B cell (primary cell): ENCODE data around the gene MRTFA. TPM values are rescaled to one million over a fixed set of nuclear protein-coding genes. Genes with fewer than 3 reads are reported as not detected.
A peak's percentile ranks its signal among the peaks of the same experiment; 100 is the strongest.

Source experiments
- ATAC-seq: fragments of 200-7000 bp; cut with Tn5 transposase; one replicate; pipeline ENCODE4 v1.10.0; 2021; ENCODE audit warnings: low read depth, mild to moderate bottlenecking, moderate number of reproducible peaks, moderate library complexity
- CTCF ChIA-PET: fragments of 350-600 bp; sonication (Branson Sonifier 250); formaldehyde crosslinking; loops from one replicate; lab custom pipeline; 2021; ENCODE audit warnings: antibody characterized with exemption, inconsistent platforms; lab: Charles Lee
- POLR2A ChIA-PET: fragments of 350-600 bp; sonication (Branson Sonifier 250); formaldehyde crosslinking; loops from one replicate; lab custom pipeline; 2021; ENCODE audit warnings: antibody characterized with exemption; lab: Charles Lee
- DNase-seq: peaks from one replicate; pipeline ENCODE4 v3.0.0; 2013
- H2AFZ ChIP-seq: 2 replicates; pipeline ENCODE4 v1.6.1; 2012; ENCODE audit warnings: mild to moderate bottlenecking, low read depth, low read length; ENCODE audit not compliant: insufficient read depth, poor library complexity, severe bottlenecking
- H3K27ac ChIP-seq, 2 donors: 1 replicate in 1 of 2; 2 replicates in 1 of 2; pipeline ENCODE4 v1.5.1; 2012 to 2013; ENCODE audit warnings: low read length in 2 of 2, mild to moderate bottlenecking in 2 of 2, moderate library complexity in 1 of 2
- H3K27me3 ChIP-seq, 4 experiments: fragments of 200-600 bp in 1 of 4; sonication (generic) in 1 of 4; replicated peaks in 1 of 4; 1 replicate in 2 of 4; 2 replicates in 2 of 4; pipeline versions ENCODE4 v1.6.1 to v1.7.0; 2013 to 2016; ENCODE audit warnings: low read length in 3 of 4, mild to moderate bottlenecking in 2 of 4, mixed read lengths in 1 of 4, moderate library complexity in 1 of 4; ENCODE audit not compliant: insufficient read depth in 4 of 4, control insufficient read depth in 3 of 4; ENCODE audit errors: control extremely low read depth in 1 of 4
- H3K36me3 ChIP-seq, 2 experiments: replicated peaks in 1 of 2; 1 replicate in 1 of 2; 2 replicates in 1 of 2; pipeline versions ENCODE4 v1.6.1 to v1.7.1; 2013; ENCODE audit warnings: low read length in 1 of 2; ENCODE audit not compliant: insufficient read depth in 2 of 2, control insufficient read depth in 1 of 2; ENCODE audit errors: control extremely low read depth in 1 of 2, extremely low read depth in 1 of 2
- H3K4me1 ChIP-seq, 2 donors: fragments of 200-600 bp in 1 of 2; sonication (generic) in 1 of 2; 1 replicate in 1 of 2; 2 replicates in 1 of 2; pipeline versions ENCODE4 v1.5.1 to v1.6.1; 2013 to 2017; ENCODE audit warnings: low read length in 2 of 2; ENCODE audit not compliant: control insufficient read depth in 2 of 2, insufficient read depth in 2 of 2
- H3K4me2 ChIP-seq: replicated peaks from 2 replicates; pipeline ENCODE3; 2012; ENCODE audit warnings: mild to moderate bottlenecking, low read depth, low read length; ENCODE audit not compliant: poor library complexity, severe bottlenecking
- H3K4me3 ChIP-seq, 5 experiments: fragments of 200-600 bp in 1 of 5; sonication (generic) in 1 of 5; 1 replicate in 3 of 5; 2 replicates in 2 of 5; pipeline versions ENCODE4 v1.5.1 to v1.7.0; 2011 to 2016; ENCODE audit warnings: low read length in 4 of 5, mild to moderate bottlenecking in 4 of 5, low read depth in 2 of 5, control low read depth in 1 of 5, moderate library complexity in 1 of 5; ENCODE audit not compliant: insufficient read depth in 1 of 5; ENCODE audit errors: control extremely low read depth in 1 of 5, extremely low read depth in 1 of 5
- H3K79me2 ChIP-seq: fragments of 200-600 bp; sonication (generic); one replicate; pipeline ENCODE4 v1.6.0; 2016; ENCODE audit warnings: low read length; ENCODE audit not compliant: control insufficient read depth, insufficient read depth
- H3K9ac ChIP-seq: fragments of 200-600 bp; sonication (generic); 2 replicates; pipeline ENCODE4 v1.6.1; 2017; ENCODE audit warnings: mild to moderate bottlenecking, low read length, moderate library complexity
- H3K9me3 ChIP-seq, 3 donors: one replicate each; pipeline versions ENCODE4 v1.6.1 to v1.7.1; 2013; ENCODE audit warnings: low read length in 2 of 3; ENCODE audit not compliant: control insufficient read depth in 2 of 3, insufficient read depth in 1 of 3; ENCODE audit errors: control extremely low read depth in 1 of 3
- H4K20me1 ChIP-seq: 2 replicates; pipeline ENCODE4 v1.6.0; 2012; ENCODE audit warnings: mild to moderate bottlenecking, low read length; ENCODE audit not compliant: insufficient read depth, control insufficient read depth, poor library complexity, severe bottlenecking
- H3K27ac Mint-ChIP-seq: one replicate; pipeline ENCODE4 v1.8.0; 2021; ENCODE audit warnings: mixed read lengths
- H3K27me3 Mint-ChIP-seq: one replicate; pipeline ENCODE4 v1.8.0; 2021; ENCODE audit warnings: mixed read lengths
- H3K4me1 Mint-ChIP-seq: one replicate; pipeline ENCODE4 v1.8.0; 2021; ENCODE audit warnings: mixed read lengths
- H3K4me3 Mint-ChIP-seq: one replicate; pipeline ENCODE4 v1.8.0; 2021; ENCODE audit warnings: mixed read lengths
- H3K9me3 Mint-ChIP-seq: one replicate; pipeline ENCODE4 v1.8.0; 2022; ENCODE audit warnings: mixed read lengths; ENCODE audit not compliant: insufficient read depth
- CTCF ChIP-seq: fragments of 200-600 bp; IDR thresholded peaks from one replicate; pipeline ENCODE4 v1.8.0; 2022; ENCODE audit warnings: antibody characterized with exemption, mild to moderate bottlenecking
- EZH2 ChIP-seq: IDR thresholded peaks from 2 replicates; pipeline ENCODE4 v1.6.1; 2012; ENCODE audit warnings: borderline replicate concordance, low read depth, mild to moderate bottlenecking, moderate library complexity, low read length; ENCODE audit not compliant: insufficient read depth, poor library complexity, severe bottlenecking
- WGBS: methylation state at CpG from one replicate; pipeline ENCODE4 v1.1.5; 2013; ENCODE audit warnings: missing lambda C conversion rate; ENCODE audit not compliant: insufficient coverage; 5-methylcytosine and 5-hydroxymethylcytosine counted together
- intact Hi-C: fragments of 100-400 bp; cut with micrococcal nuclease; formaldehyde crosslinking; loops from one replicate; pipeline ENCODE4 v1.10.0; 2022
- polyA plus RNA-seq: library from polyadenylated mRNA; depleted of rRNA; stranded (reverse); fragments of >200 nt; gene quantifications from 2 replicates; pipeline ENCODE4 v1.2.3, GENCODE V29; 2012
- total RNA-seq, 2 donors: library from RNA; stranded (reverse); fragments of 120-200 nt in 1 of 2; gene quantifications; 1 replicate in 1 of 2; 2 replicates in 1 of 2; pipeline versions ENCODE4 v1.2.3 to v1.2.4, GENCODE V29; 2013 to 2022

MRTFA gene
- total and polyA plus RNA-seq, 2 donors (not counting 1 experiment from before 2014, with no cell fraction given) = 28.9 to 82.6 TPM

- H3K4me3 Mint-ChIP-seq = peak overlapping the region; percentile 80
- Histone ChIP-seq H2AFZ (no peak overlapping the region), H3K27ac (peak overlapping the region; percentile 42 to 76), H3K4me1 (peaks cover 51 to 54% of the 10 kb centered on the region in 2 donors), H3K4me2 (peak overlapping the region; percentile 65), H3K36me3 (peaks cover 0 to 3% of the 10 kb centered on the region in 2 experiments), H3K27me3 (no peaks in the 10 kb centered on the region), H3K9me3 (no peaks in the 10 kb centered on the region), H3K9ac (peak overlapping the region; percentile 33), H3K4me3 (peak overlapping the region in 2 of 5 experiments; percentile 1 to 24), H3K79me2 (peaks cover 75% of the 10 kb centered on the region), H4K20me1 (no peaks in the 10 kb centered on the region)
- H3K27ac Mint-ChIP-seq = peak overlapping the region; percentile 84
- intact Hi-C loops = loop anchor here (10.0 kb wide), 1 partner anchor 58 kb away; no protein-coding TSS in a partner anchor
- POLR2A ChIA-PET = no interaction called here
- TF ChIP-seq CTCF (no peak), EZH2 (no peak)
- CTCF ChIA-PET = interaction anchor here (0.5 to 2.3 kb wide), 5 partner anchors 9 to 217 kb away, joined by 4 to 11 read pairs (median 5); no protein-coding TSS in a partner anchor
- ATAC-seq = peak; percentile 53
- WGBS = 50% methylated on average over 1 of the region's 2 CpGs
- H3K27me3 Mint-ChIP-seq = no peaks in the 10 kb centered on the region
- H3K9me3 Mint-ChIP-seq = no peaks in the 10 kb centered on the region
- H3K4me1 Mint-ChIP-seq = peaks cover 54% of the 10 kb centered on the region
- peak; percentile 62 for DNase-seq
These were observed 44.0 kb downstream of the MRTFA start for GRCh38 chr22:40592352-40593113.

GRCh38 chr22:40588726-40589125 lies 47.8 kb downstream of the MRTFA start:
- Histone ChIP-seq H3K79me2 (peaks cover 51% of the 10 kb centered on the region), H3K4me1 (peaks cover 20 to 24% of the 10 kb centered on the region in 2 donors), H3K4me2 (no peak overlapping the region), H3K27ac (no peak overlapping the region), H2AFZ (no peak overlapping the region), H3K4me3 (no peak overlapping the region), H3K36me3 (peaks cover 0 to 3% of the 10 kb centered on the region in 2 experiments), H3K9ac (no peak overlapping the region), H4K20me1 (no peaks in the 10 kb centered on the region), H3K9me3 (no peaks in the 10 kb centered on the region), H3K27me3 (no peaks in the 10 kb centered on the region)
- H3K27me3 Mint-ChIP-seq = no peaks in the 10 kb centered on the region
- H3K4me3 Mint-ChIP-seq = no peak overlapping the region
- CTCF ChIA-PET = interaction anchor here (1.8 kb wide), 1 partner anchor 57 kb away, joined by 4 read pairs; no protein-coding TSS in a partner anchor
- no peaks in the 10 kb centered on the region for H3K9me3 Mint-ChIP-seq
- H3K4me1 Mint-ChIP-seq = peaks cover 34% of the 10 kb centered on the region
- POLR2A ChIA-PET = no interaction called here
- intact Hi-C loops = no loop called here
- DNase-seq (no peak), ATAC-seq (no peak)
- WGBS = 92% methylated on average over 2 of the region's 7 CpGs
- no peak for TF ChIP-seq CTCF
- TF ChIP-seq EZH2 = no peak
- H3K27ac Mint-ChIP-seq = no peak overlapping the region
